ENCODE measurements around the gene PDZK1. TPM values are rescaled to one million over a fixed set of nuclear protein-coding genes. Genes with fewer than 3 reads are reported as not detected.

Gene PDZK1
- total and polyA plus RNA-seq, 10 donors = 0.26 to 0.63 (median 0.37) TPM; not detected in 4

DNA sequence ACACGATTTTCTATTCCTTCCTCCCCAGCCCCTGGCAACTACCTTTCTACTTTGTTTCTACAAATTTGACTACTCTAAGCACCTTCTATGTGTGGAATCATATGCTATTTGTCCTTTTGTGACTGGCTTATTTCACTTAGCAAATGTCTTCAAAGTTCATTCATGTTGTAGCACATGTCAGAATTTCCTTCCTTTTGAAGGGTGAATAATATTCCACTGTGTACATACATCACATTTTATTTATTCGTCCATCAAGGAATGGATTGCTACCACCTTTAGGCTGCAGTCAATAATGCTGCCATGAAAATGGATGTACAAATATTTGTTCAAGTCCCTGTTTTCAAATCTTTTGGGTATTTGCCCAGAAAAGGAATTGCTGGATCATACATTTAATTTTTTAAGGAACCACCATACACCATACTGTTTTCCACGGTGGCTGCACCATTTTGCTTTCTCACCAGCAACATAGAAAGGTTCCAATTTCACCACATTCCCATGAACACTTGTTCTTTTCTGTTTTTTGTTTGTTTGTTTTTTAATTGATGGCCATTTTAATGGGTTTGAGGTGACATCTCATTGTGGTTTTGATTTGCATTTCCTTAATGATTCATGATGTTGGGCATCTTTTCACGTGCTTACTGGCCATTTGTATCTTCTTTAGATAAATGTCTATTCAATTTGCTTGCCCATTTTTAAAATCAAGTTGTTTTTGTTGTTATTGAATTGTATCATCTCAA lies 3.3 kb upstream of the PDZK1 start:
- Histone ChIP-seq H3K9me3 (no peaks in the 10 kb centered on the region), H3K4me3 (no peak overlapping the region), H3K27me3 (replicated peaks in 1 of 7) (no peaks in the 10 kb centered on the region), H3K27ac (no peak overlapping the region), H3K36me3 (no peaks in the 10 kb centered on the region), H3K4me1 (no peaks in the 10 kb centered on the region)
- 75 to 90% (median 81%) methylated on average over 4 of the region's 4 CpGs for WGBS, 5 donors
- no peak for DNase-seq
- TF ChIP-seq POLR2A (IDR thresholded peaks at IDR 0.05) = no peak
- intact Hi-C loops (cut with DNase I; ENCODE audit: low total_unique reads) = no loop called here

- intact Hi-C loops (cut with DNase I; ENCODE audit: low total_unique reads) = no loop called here
- Histone ChIP-seq H3K36me3 (no peaks in the 10 kb centered on the region), H3K9me3 (no peaks in the 10 kb centered on the region), H3K27me3 (replicated peaks in 1 of 7) (no peaks in the 10 kb centered on the region), H3K27ac (no peak overlapping the region), H3K4me3 (no peak overlapping the region), H3K4me1 (no peaks in the 10 kb centered on the region)
- WGBS, 5 donors = 47 to 74% (median 61%) methylated on average over 7 of the region's 7 CpGs
- TF ChIP-seq POLR2AphosphoS5 (IDR thresholded peaks at IDR 0.05) (no peak), POLR2A (IDR thresholded peaks at IDR 0.05) (no peak)
- TF ChIP-seq, protein P1, sequence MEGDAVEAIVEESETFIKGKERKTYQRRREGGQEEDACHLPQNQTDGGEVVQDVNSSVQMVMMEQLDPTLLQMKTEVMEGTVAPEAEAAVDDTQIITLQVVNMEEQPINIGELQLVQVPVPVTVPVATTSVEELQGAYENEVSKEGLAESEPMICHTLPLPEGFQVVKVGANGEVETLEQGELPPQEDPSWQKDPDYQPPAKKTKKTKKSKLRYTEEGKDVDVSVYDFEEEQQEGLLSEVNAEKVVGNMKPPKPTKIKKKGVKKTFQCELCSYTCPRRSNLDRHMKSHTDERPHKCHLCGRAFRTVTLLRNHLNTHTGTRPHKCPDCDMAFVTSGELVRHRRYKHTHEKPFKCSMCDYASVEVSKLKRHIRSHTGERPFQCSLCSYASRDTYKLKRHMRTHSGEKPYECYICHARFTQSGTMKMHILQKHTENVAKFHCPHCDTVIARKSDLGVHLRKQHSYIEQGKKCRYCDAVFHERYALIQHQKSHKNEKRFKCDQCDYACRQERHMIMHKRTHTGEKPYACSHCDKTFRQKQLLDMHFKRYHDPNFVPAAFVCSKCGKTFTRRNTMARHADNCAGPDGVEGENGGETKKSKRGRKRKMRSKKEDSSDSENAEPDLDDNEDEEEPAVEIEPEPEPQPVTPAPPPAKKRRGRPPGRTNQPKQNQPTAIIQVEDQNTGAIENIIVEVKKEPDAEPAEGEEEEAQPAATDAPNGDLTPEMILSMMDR (IDR thresholded peaks at IDR 0.05 in 8 of 11, conservative IDR thresholded peaks at IDR 0.05 in 3 of 11) = no peak
- DNase-seq = no peak
Observed at GRCh38 chr1:145708063-145708462, 895 bp upstream of the PDZK1 start.

GRCh38 chr1:145706086-145706664 lies 993 bp downstream of the PDZK1 start:
- Histone ChIP-seq H3K36me3 (no peaks in the 10 kb centered on the region), H3K4me3 (no peak overlapping the region), H3K27me3 (replicated peaks in 1 of 7) (no peaks in the 10 kb centered on the region), H3K27ac (no peak overlapping the region), H3K9me3 (no peaks in the 10 kb centered on the region), H3K4me1 (no peaks in the 10 kb centered on the region)
- intact Hi-C loops (cut with DNase I; ENCODE audit: low total_unique reads) = no loop called here
- TF ChIP-seq, protein P1 (IDR thresholded peaks at IDR 0.05 in 8 of 11, conservative IDR thresholded peaks at IDR 0.05 in 3 of 11) = no peak
- TF ChIP-seq POLR2A (IDR thresholded peaks at IDR 0.05) (no peak), POLR2AphosphoS5 (IDR thresholded peaks at IDR 0.05) (no peak)
- no peak for DNase-seq
- 88 to 100% (median 90%) methylated on average over 2 of the region's 2 CpGs for WGBS, 5 donors

DNA sequence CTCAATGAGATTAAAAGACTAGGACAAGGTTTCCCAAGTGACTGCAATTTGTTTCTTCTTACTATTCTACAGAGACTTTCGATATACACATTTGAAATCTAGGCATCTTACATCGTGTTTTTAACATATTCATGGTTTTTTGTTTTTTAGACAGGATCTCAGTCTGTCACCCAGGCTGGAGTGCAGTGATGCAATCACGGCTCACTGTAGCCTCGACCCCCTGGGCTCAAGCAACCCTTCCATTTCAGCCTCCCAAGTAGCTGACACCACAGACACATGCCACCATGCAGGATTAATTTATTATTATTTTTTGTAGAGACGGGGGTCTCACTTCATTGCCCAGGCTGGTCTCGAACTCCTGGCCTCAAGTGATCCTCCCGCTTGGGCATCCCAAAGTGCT lies 1.5 kb downstream of the PDZK1 start:
- no peak overlapping the region for H3K4me3 ChIP-seq
- no peaks in the 10 kb centered on the region for H3K27me3 ChIP-seq (replicated peaks in 1 of 7)
- TF ChIP-seq POLR2A (IDR thresholded peaks at IDR 0.05) = no peak
- H3K4me1 ChIP-seq = no peaks in the 10 kb centered on the region
- H3K27ac ChIP-seq = no peak overlapping the region
- intact Hi-C loops (cut with DNase I; ENCODE audit: low total_unique reads) = no loop called here
- no peaks in the 10 kb centered on the region for H3K36me3 ChIP-seq
- 85 to 93% (median 87%) methylated on average over 7 of the region's 7 CpGs for WGBS, 5 donors
- DNase-seq = no peak
- no peaks in the 10 kb centered on the region for H3K9me3 ChIP-seq

DNA sequence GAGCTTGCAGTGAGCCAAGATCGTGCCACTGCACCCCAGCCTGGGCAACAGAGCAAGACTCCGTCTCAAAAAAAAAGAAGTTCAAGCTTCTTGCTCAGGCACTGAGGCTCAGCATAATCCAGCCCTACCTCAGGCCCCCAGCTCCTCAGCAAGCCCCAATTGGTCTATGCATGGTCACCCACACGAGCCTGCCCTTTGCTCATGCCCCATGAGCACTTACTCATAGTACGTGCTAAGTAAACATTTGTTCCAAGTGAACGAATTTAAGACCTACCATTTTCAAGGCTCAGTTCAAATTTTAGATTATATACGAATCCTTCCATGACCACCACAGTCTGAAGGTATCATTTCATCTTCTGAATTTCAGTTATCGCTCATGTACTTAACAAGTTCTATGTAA lies 4.3 kb downstream of the PDZK1 start:
- 82 to 95% (median 88%) methylated on average over 7 of the region's 7 CpGs for WGBS, 5 donors
- Histone ChIP-seq H3K27me3 (replicated peaks in 1 of 7) (no peaks in the 10 kb centered on the region), H3K4me3 (no peak overlapping the region), H3K9me3 (no peaks in the 10 kb centered on the region), H3K4me1 (no peaks in the 10 kb centered on the region), H3K36me3 (no peaks in the 10 kb centered on the region), H3K27ac (no peak overlapping the region)
- no peak for DNase-seq
- intact Hi-C loops (cut with DNase I; ENCODE audit: low total_unique reads) = no loop called here
- no peak for TF ChIP-seq POLR2AphosphoS5 (IDR thresholded peaks at IDR 0.05)
- TF ChIP-seq POLR2A (IDR thresholded peaks at IDR 0.05) = no peak
- TF ChIP-seq, protein P1 (IDR thresholded peaks at IDR 0.05 in 8 of 11, conservative IDR thresholded peaks at IDR 0.05 in 3 of 11) = no peak
